Measurements from ENCODE around the gene KCNJ14. TPM values are rescaled to one million over a fixed set of nuclear protein-coding genes. Genes with fewer than 3 reads are reported as not detected.
A peak's percentile ranks its signal among the peaks of the same experiment; 100 is the strongest.

Gene KCNJ14
- total RNA-seq, 1 donor from 2014 or later: 0.27 TPM

DNA sequence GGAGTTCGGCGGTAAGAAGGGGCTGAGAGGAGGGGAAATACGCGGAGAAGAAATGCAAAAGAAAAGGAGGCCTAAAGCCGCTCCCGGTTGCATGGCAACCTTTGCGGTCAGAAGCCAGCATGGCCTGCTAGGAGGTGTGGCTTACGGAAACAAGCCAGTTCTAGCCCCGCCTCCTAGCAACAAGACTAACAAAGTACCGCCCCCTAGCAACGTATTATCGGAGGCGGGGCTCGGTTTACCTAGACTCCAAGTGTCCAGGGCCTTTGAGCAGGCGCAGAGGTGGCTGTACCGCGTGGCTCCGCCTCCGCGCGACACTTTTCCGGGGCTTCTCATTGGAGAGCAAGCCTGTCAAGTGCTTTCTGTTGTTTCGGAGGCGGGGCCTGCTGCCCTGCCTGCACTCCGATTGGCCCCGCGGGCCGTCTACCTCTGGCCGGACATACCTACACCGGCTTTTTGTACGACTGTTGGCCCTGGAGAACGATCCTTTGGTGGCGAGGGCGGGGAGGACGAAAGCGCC lies 13.5 kb downstream of the KCNJ14 start:
- H3K4me3 ChIP-seq: peak overlapping the region; percentile 96
- intact Hi-C loops (cut with micrococcal nuclease): no loop called here
- no peaks in the 10 kb centered on the region for H3K27me3 ChIP-seq (ENCODE audit: low read depth)
- H3K36me3 ChIP-seq: peaks cover 37% of the 10 kb centered on the region
- peak; percentile 99 for DNase-seq
- H3K9me3 ChIP-seq (replicated peaks): no peaks in the 10 kb centered on the region
- H3K27ac ChIP-seq (replicated peaks): peak overlapping the region; percentile 99
- H3K4me1 ChIP-seq: peaks cover 33% of the 10 kb centered on the region
- TF ChIP-seq, protein P1, sequence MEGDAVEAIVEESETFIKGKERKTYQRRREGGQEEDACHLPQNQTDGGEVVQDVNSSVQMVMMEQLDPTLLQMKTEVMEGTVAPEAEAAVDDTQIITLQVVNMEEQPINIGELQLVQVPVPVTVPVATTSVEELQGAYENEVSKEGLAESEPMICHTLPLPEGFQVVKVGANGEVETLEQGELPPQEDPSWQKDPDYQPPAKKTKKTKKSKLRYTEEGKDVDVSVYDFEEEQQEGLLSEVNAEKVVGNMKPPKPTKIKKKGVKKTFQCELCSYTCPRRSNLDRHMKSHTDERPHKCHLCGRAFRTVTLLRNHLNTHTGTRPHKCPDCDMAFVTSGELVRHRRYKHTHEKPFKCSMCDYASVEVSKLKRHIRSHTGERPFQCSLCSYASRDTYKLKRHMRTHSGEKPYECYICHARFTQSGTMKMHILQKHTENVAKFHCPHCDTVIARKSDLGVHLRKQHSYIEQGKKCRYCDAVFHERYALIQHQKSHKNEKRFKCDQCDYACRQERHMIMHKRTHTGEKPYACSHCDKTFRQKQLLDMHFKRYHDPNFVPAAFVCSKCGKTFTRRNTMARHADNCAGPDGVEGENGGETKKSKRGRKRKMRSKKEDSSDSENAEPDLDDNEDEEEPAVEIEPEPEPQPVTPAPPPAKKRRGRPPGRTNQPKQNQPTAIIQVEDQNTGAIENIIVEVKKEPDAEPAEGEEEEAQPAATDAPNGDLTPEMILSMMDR (IDR thresholded peaks at IDR 0.05; ENCODE audit: borderline replicate concordance): no peak

DNA sequence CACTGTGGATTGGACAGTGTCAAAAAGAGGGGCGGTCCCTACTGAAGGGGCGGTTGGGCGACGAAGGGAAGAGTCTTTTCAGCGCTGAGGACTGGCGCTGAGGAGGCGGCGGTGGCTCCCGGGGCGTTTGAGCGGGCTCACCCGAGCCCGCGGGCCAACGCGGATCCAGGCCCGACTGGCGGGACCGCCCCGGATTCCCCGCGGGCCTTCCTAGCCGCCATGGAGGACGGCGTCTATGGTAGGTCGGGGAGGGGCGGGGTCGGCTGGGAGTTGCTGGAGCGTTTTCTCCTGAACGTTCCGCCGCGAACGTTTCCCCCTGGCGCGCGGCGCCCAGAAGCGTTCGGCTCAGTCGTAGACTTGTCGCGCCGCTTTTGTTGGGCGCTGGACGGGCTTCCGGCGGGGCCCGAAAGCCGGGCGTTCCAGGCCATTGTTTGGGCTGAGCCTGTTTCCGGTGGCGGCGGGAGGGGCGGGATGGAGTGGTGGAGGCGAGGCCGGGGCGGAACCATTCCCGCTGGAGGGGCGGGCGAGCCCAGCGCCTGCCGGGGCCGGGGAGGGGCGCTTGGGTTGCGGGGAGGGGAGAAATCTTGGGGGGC lies 14.0 kb downstream of the KCNJ14 start, which contains the start of gene CYTH2:
CYTH2 (plus strand) TSS at position 81 of the 593 bp plus-strand sequence; CDS start at position 220, 139 bp downstream.
- Histone ChIP-seq H3K9me3 (replicated peaks) (no peaks in the 10 kb centered on the region), H3K36me3 (peaks cover 43% of the 10 kb centered on the region), H3K4me3 (peak within 1 kb of the TSS; percentile 96), H3K4me1 (peaks cover 33% of the 10 kb centered on the region), H3K27me3 (ENCODE audit: low read depth) (no peaks in the 10 kb centered on the region), H3K27ac (replicated peaks) (peak within 1 kb of the TSS; percentile 99)
- intact Hi-C loops (cut with micrococcal nuclease): no loop called here
- TF ChIP-seq, protein P1 (IDR thresholded peaks at IDR 0.05; ENCODE audit: borderline replicate concordance): no peak
- DNase-seq: peak; percentile 91

DNA sequence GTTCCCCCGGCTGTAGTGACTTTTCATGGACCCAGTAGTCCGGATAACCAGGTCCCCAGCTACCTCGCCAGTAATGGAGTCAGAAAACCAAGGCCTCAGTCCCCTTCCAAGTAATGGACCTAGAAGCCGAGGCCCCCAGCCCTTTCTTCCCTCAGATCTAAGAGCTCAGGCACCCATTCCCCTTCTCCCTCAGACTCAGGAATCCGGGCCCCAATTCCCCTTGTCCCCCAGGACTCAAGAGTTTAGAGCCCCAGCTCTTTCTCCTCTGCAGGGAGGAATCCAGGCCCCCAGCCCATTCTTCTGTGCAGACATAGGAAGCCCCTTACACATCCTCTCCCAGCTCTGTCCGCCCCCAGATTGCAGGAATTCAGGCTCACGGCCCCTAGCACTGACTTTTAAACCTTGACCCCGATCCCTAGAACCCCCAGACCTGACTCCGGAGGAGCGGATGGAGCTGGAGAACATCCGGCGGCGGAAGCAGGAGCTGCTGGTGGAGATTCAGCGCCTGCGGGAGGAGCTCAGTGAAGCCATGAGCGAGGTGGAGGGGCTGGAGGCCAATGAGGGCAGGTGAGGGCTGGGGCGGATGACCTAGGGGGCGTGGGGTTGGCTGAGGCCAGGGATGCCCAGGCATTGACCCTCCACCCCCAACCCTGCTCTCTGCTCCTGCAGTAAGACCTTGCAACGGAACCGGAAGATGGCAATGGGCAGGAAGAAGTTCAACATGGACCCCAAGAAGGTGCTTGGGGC lies 14.7 kb downstream of the KCNJ14 start:
- no peak for DNase-seq
- peaks cover 50% of the 10 kb centered on the region for H3K36me3 ChIP-seq
- peaks cover 33% of the 10 kb centered on the region for H3K4me1 ChIP-seq
- intact Hi-C loops (cut with micrococcal nuclease): no loop called here
- H3K4me3 ChIP-seq: peak overlapping the region; percentile 96
- TF ChIP-seq, protein P1 (IDR thresholded peaks at IDR 0.05; ENCODE audit: borderline replicate concordance): no peak
- H3K27me3 ChIP-seq (ENCODE audit: low read depth): no peaks in the 10 kb centered on the region
- H3K9me3 ChIP-seq (replicated peaks): no peaks in the 10 kb centered on the region
- H3K27ac ChIP-seq (replicated peaks): peak overlapping the region; percentile 99

DNA sequence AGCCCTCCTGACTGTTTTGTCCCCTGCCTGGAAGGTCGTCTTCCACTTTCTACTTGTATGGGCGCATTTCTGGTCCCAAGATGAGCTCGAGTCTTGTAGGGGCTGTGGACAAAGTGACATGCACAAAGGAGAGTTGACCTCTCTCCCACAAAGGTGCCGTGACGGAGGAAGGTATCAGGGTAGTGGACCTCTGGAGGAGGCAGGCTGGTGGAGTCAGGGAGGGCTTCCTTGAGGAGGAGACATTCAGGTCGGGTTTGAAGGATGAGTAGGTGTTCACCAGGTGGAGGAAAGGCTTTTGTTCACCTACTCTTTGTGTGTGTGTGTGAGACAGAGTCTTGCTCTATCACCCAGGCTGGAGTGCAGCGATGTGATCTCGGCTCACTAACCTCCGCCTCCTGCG lies 15.5 kb downstream of the KCNJ14 start:
- no peak for DNase-seq
- TF ChIP-seq, protein P1 (IDR thresholded peaks at IDR 0.05; ENCODE audit: borderline replicate concordance): no peak
- H3K36me3 ChIP-seq: peaks cover 57% of the 10 kb centered on the region
- intact Hi-C loops (cut with micrococcal nuclease): no loop called here
- H3K27ac ChIP-seq (replicated peaks): peak overlapping the region; percentile 99
- peak overlapping the region; percentile 96 for H3K4me3 ChIP-seq
- H3K27me3 ChIP-seq (ENCODE audit: low read depth): no peaks in the 10 kb centered on the region
- H3K9me3 ChIP-seq (replicated peaks): no peaks in the 10 kb centered on the region
- peaks cover 33% of the 10 kb centered on the region for H3K4me1 ChIP-seq

DNA sequence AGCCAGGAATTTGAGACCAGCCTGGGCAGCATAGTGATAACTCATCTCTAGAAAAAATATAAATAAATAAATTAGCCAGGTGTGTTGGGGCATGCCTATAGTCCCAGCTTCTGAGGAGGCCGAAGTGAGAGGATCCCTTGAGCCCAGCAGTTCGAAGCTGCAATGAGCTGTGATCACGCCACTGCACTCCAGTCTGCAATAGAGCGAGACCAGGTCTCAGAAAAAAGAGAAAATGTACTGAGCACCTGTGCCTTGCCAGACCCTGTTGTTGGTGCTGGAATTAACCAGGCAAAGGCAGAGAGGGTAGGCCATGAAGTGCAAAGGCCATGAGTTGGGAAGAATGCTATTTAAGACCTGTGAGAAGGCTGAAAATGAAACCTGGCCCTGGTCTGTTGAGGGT lies 16.5 kb downstream of the KCNJ14 start:
- intact Hi-C loops (cut with micrococcal nuclease): no loop called here
- TF ChIP-seq, protein P1 (IDR thresholded peaks at IDR 0.05; ENCODE audit: borderline replicate concordance): no peak
- Histone ChIP-seq H3K4me1 (peaks cover 33% of the 10 kb centered on the region), H3K4me3 (no peak overlapping the region), H3K27ac (replicated peaks) (no peak overlapping the region), H3K36me3 (peaks cover 67% of the 10 kb centered on the region), H3K9me3 (replicated peaks) (no peaks in the 10 kb centered on the region), H3K27me3 (ENCODE audit: low read depth) (no peaks in the 10 kb centered on the region)
- no peak for DNase-seq
